ENCODE results near the gene SPATA2. TPM values are rescaled to one million over a fixed set of nuclear protein-coding genes. Genes with fewer than 3 reads are reported as not detected.

Gene SPATA2
- total and polyA plus RNA-seq, 2 donors (not counting 3 experiments of a cell fraction or from before 2014, with no cell fraction given), result 4.9 to 6.1 TPM

GRCh38 chr20:49880724-49881445 lies 34.4 kb downstream of the SPATA2 start:
- dilution Hi-C loops (cut with MboI; ENCODE audit: extremely low pct_ligation_motif_present, low sequenced_read_pairs) (no loop called here), intact Hi-C loops (cut with micrococcal nuclease) (no loop called here)
- Histone ChIP-seq H3K9me1 (replicated peaks; ENCODE audit: control insufficient read depth, extremely low read depth, insufficient read depth, low read length) (no peaks in the 10 kb centered on the region), H3K27ac (ENCODE audit: insufficient read depth, low read depth, low read length) (no peak overlapping the region), H2AFZ (ENCODE audit: low read depth, low read length) (no peak overlapping the region), H3K4me3 (replicated peaks in 1 of 3; ENCODE audit: insufficient read depth in 1 of 3, low read depth in 1 of 3, low read length in 3 of 3) (no peak overlapping the region), H3K4me2 (ENCODE audit: insufficient read depth, low read length) (no peak overlapping the region), H4K20me1 (replicated peaks; ENCODE audit: control insufficient read depth, extremely low read depth, insufficient read depth, low read length) (no peaks in the 10 kb centered on the region), H3K79me2 (ENCODE audit: control insufficient read depth, insufficient read depth, low read length) (no peaks in the 10 kb centered on the region), H3K4me1 (ENCODE audit: control insufficient read depth, extremely low read depth, insufficient read depth, low read length) (no peaks in the 10 kb centered on the region), H3K9ac (replicated peaks; ENCODE audit: extremely low read depth, insufficient read depth, low read length) (no peak overlapping the region), H3K9me3 (replicated peaks; ENCODE audit: control insufficient read depth, insufficient read depth, low read length) (no peaks in the 10 kb centered on the region), H3K36me3 (ENCODE audit: control insufficient read depth in 2 of 2, extremely low read depth in 1 of 2, insufficient read depth in 2 of 2, low read length in 2 of 2) (peaks cover 0 to 17% of the 10 kb centered on the region in 2 experiments), H3K27me3 (ENCODE audit: control insufficient read depth in 2 of 2, insufficient read depth in 2 of 2, low read length in 2 of 2) (no peaks in the 10 kb centered on the region)
- POLR2A ChIA-PET, result no interaction called here
- DNase-seq (ENCODE audit: low read depth, low spot score), result no peak
- no peak for TF ChIP-seq FOS (IDR thresholded peaks at IDR 0.05; ENCODE audit: borderline replicate concordance, insufficient read depth, low read length)
- no peak for TF ChIP-seq POLR2AphosphoS5 (IDR thresholded peaks at IDR 0.05; ENCODE audit: insufficient read depth, low read depth, low read length)
- TF ChIP-seq JUN (IDR thresholded peaks at IDR 0.05; ENCODE audit: borderline replicate concordance, insufficient read depth, insufficient read length, low read depth), result no peak
- TF ChIP-seq POLR2A (IDR thresholded peaks at IDR 0.05; ENCODE audit: low read depth, low read length), result no peak
- TF ChIP-seq GATA2 (IDR thresholded peaks at IDR 0.05; ENCODE audit: insufficient read depth, insufficient read length, low read depth, low read length), result no peak
- TF ChIP-seq EZH2 (IDR thresholded peaks at IDR 0.05; ENCODE audit: borderline replicate concordance, low read depth, low read length, severe bottlenecking), result no peak
- TF ChIP-seq, protein P1, sequence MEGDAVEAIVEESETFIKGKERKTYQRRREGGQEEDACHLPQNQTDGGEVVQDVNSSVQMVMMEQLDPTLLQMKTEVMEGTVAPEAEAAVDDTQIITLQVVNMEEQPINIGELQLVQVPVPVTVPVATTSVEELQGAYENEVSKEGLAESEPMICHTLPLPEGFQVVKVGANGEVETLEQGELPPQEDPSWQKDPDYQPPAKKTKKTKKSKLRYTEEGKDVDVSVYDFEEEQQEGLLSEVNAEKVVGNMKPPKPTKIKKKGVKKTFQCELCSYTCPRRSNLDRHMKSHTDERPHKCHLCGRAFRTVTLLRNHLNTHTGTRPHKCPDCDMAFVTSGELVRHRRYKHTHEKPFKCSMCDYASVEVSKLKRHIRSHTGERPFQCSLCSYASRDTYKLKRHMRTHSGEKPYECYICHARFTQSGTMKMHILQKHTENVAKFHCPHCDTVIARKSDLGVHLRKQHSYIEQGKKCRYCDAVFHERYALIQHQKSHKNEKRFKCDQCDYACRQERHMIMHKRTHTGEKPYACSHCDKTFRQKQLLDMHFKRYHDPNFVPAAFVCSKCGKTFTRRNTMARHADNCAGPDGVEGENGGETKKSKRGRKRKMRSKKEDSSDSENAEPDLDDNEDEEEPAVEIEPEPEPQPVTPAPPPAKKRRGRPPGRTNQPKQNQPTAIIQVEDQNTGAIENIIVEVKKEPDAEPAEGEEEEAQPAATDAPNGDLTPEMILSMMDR (IDR thresholded peaks at IDR 0.05; ENCODE audit: extremely low read depth in 1 of 2, insufficient read depth in 1 of 2, low read depth in 1 of 2, low read length in 2 of 2), result no peak
- no peak for TF ChIP-seq MYC (IDR thresholded peaks at IDR 0.05; ENCODE audit: low read depth, low read length)
- no peak for TF ChIP-seq MAX (IDR thresholded peaks at IDR 0.05; ENCODE audit: insufficient read depth, insufficient read length)
- no TSS peak for BruUV-seq (replicated peaks)
- FAIRE-seq, result no peak
- CTCF ChIA-PET, result interaction anchor here (0.6 to 1.4 kb wide), 4 partner anchors 8 to 123 kb away, joined by 3 to 5 read pairs (median 3); no protein-coding TSS in a partner anchor

Data from endothelial cell of umbilical vein (primary cell).